Activated CD8-positive, alpha-beta memory T cell treated with anti-CD3 and anti-CD28 coated beads for 24 hours (primary cell): ENCODE results near the gene VKORC1L1.
"Not testable (repeated sequence)": the region's sequence is repeated elsewhere in the genome, so short reads cannot be mapped to it uniquely, and the experiment has no call there.

Source experiments
- DNase-seq: peaks from one replicate; pipeline ENCODE4 v3.0.0-alpha.2; 2020

The VKORC1L1 gene

DNA sequence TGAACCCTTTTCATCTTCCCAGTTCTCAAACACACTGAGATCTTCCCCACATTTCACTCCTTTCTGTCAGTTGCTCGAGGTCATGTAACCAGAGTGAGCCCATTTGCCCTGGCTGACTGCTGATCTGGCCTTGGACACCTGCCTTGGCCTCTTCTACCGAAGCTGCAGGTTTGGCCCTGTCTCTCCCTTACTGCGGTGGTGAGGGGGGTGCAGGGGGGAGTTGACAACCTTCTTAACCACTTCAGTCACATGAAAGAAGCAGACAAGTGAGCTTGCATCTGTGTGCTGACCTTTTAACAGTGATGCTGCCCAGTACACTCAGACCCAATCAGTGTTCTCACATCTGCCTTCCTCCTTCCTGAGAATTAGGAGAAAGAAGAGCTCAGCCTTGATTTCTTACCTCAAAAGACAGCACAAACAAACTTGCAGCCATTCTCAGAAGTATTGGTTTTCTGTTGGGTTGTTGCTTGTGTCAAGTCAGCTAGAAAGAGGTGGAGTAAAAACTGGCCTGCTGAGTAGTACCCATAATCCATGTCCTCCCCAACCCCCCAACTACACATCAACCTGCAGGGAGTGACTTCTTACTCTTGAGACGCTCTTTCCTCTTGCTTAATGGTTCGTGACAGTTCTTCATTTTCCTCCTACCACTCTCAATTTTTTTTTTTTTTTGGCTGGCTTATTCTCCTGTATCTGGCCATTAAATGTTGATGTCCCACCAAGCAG, 15.7 kb downstream of the VKORC1L1 start:
- not testable (repeated sequence) for DNase-seq

GRCh38 chr7:65889722-65890121, 16.8 kb downstream of the VKORC1L1 start:
- DNase-seq, result not testable (repeated sequence)

DNA sequence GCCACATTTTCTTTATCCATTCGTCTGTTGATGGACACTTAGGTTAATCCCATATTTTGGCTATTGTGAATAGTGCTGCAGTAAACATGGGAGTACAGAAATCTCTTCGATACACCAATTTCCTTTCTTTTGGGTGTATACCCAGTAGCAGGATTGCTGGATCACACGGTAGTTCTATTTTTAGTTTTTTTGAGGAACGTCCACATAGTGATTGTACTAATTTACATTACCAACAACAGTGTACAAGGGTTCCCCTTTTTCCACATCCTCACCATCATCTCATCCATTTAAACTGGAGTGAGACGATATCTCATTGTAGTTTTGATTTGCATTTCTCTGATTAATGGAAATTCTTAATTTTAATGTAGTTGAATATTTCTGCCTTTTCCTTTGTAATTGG, 19.3 kb downstream of the VKORC1L1 start:
- DNase-seq, result no peak

DNA sequence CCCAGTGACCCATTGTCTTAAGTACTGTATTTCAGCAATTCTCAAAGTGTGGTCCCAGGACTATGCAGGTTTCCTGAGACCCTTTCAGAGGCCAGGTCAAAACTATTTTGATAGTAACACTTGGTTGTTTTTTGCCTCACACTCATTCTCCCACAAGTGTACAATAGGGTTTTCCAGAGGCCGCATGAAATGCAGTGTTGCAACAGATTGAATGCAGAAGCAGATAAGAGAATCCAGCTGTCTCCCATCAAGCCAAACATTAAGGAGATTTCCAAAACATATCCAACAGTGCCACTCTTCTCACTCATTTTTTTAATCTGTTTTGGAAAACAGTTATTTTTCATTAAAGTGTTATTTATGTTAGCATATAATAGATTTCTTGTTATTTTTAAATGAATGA, 20.0 kb downstream of the VKORC1L1 start:
- no peak for DNase-seq

- DNase-seq, result no peak
Measured at GRCh38 chr7:65896279-65896870, 23.5 kb downstream of the VKORC1L1 start.

DNA sequence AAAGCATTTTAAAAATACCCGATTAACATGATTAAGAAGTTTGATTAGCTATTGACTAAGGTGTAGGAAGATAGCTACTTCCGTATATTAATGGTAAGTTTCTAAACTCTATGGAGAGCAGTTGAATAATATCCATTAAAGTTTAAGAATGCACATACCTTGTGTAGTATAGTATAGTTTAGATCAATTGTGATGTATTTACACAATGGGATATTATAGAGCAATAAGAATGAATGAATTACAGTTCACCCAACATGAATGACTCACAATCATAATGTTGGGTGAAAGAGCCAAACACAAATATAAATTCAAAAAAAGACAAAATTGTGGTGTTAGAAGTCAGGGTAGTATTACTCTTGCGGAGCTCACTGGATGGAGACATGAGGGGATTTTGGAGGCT, 24.4 kb downstream of the VKORC1L1 start:
- not testable (repeated sequence) for DNase-seq

DNA sequence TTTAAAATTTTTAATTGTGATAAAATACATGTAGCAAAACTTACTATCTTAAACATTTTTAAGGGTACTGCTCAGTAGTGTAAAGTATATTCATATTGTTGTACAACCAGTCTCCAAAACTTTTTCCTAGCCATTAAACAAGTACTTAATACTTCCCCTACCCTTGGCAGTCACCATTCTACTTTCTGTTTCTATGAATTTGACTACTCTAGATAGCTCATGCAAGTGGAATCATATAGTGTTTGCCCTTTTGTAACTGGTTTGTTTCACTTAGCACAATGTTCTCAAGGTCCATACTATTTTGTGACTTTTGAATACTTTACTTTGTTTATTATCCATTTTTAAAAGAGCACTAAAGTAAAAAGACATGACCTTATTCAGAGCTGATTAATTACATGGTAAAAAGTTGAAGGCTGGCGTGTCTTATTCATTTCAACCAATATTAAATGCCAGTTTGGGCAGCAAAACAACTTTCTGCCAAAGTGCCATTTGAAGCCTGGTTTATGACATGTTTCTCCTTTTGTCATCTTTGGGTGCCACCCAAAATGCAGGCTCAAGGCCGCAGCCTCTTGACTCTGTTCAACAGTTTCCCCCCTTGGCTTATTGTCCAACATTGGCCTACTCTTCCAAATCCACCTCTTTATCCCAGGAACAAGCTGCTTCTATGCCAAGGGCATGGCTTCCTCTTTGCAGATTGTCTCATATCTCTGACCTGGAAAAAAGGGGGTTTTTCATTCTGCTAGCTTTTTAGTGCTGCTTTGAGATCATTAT, 26.0 kb downstream of the VKORC1L1 start:
- DNase-seq, result not testable (repeated sequence)

- no peak for DNase-seq
Measured at GRCh38 chr7:65902306-65902705, 29.4 kb downstream of the VKORC1L1 start.

DNA sequence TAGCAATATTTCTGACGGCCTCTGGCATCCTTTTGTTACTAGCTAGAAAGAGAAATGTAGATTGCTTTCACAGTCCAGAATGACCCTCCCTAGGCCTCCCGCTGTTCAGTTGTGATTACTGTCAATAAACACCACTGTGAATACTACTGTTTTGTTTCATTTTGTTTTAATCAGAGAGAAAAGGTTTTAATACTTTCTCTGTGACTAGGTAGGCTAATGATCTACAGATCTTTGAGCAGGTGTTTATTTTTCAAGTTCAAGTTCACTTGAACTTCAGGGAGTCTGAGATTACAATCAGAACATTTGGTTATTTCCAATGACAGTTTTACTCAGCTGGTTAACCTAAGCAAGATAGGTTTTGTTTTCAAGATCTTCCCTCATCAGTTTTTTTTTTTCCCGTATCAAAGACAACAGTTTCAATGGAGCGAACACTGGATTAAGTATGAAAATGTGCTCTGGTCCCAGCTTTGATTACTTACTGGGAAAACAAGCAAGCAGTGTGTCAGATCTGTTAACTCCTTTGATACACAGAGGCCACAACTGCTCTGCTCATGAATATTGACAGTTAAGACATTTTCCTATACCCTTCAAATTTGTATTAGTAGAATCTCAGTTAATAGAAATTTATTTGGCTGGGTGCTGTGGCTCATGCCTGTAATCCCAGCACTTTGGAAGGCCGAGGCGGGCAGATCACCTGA, 34.8 kb downstream of the VKORC1L1 start:
- DNase-seq, result no peak

DNA sequence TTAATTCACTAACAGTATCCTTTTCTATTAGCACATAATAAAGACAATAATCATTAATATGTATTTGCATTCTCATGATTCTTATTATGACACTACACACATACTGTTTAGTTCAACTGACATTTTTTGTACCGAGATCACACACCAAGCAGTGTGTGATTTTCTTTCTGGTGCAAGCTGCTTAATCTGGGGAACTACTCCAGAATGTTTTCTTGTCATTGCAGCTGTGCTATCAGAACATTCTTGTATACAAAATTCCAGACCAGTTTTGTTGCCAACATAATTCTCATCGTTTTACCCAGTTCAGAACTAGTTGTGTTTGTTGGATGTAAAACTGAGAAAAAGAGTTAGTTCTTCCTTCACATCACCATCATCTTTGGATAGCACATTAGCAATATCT, 37.4 kb downstream of the VKORC1L1 start:
- no peak for DNase-seq

- no peak for DNase-seq
Measured at GRCh38 chr7:65912237-65912636, 39.4 kb downstream of the VKORC1L1 start.

GRCh38 chr7:65915921-65916657, 43.2 kb downstream of the VKORC1L1 start:
- no peak for DNase-seq

- no peak for DNase-seq
Measured at GRCh38 chr7:65923316-65923715, 50.4 kb downstream of the VKORC1L1 start.

DNA sequence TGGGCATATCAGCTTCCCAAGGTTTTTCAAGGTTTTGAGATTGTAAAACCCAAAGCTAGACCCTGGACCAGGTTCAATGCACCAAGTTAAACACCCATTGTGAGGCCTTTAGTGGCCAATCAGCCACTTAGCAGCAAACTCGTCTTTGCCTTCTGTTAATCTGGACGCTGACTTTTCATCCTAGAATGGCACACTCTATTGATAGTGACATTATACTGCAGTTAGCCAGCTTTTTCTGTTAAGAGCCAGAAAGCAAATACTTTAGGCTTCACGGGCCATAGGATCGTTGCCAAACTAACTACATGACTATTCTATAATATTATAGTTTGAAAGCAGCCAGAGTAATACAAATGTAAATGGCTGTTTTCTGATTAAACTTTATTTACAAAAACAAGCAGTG, 51.3 kb downstream of the VKORC1L1 start:
- DNase-seq, result no peak

DNA sequence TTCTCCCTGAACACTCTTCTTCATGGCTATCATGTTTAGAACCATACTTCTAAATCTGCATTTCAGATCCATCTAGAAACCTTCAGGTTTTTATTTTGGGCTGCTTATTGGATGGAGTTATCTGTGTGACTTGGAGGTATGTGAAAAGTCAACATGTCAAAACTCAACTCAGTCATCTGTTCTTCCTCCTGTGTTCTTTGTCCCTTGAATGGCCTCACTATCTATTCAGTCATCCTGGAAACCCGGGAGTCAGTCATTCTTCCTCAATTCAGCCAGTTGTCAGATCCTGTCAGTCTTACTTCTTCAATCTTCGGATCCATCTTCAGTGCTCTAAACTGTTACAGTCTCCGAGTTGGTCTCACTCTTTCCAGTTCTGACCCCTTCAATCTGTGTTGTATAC, 52.2 kb downstream of the VKORC1L1 start:
- DNase-seq, result no peak

DNA sequence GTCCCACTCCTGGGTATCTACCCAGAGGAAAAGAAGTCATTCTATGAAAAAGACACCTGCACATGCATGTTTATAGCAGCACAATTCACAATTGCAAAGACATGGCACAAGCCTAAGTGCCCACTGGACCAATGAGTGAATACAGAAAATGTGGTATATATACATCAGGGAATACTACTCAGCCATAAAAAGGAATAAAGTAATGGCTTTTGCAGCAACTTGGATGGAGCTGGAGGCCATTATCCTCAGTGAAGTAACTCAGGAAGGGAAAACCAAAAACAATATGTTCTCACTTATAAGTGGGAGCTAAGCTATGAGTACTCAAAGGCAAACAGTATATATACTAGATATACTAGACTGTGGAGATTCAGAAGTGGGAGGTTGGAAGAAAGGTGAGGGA, 53.7 kb downstream of the VKORC1L1 start:
- no peak for DNase-seq

DNA sequence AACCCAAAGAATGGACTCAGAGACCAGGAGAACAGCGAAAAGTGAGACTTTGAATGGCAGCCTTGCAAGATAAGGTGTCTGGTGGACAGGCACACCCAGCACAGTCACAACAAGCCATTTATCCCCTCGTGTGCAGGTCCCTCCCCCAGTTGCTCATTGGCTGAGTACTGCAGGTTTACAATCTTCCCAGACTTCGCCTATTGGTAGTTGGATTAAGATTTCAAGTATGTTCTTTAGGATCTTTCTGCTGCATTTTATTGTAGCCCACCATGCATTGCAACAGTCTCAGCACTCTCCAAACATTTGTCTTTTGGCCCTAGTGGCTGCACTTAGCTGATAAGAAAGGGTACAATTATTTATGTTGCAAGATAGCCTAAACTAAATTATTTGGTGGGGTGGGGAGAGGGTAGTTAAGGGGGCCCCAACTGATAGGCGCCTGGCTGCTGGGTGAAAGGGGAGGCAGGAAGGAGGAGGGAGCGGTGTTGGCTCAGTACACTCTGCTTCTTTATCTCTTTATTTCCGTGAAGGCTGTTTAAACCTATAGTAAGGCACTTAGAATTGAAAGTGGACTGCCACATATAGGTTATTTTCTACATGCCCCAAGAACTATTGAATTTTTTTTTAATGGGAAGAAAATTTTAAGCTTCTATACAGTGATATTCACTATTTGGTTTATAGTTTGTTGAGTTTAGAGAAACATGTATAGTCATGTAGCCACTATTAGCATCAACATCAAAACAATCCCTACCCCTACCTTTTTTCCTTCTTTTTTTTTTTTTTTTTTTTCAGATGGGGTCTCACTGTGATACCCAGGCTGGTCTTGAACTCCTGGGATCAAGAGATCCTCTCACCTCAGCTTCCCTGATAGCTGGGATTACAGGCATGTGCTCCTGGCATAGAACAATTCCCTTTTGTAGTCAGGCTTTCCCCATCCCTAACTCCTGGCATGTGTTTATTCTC, 54.9 kb downstream of the VKORC1L1 start:
- DNase-seq, result no peak

DNA sequence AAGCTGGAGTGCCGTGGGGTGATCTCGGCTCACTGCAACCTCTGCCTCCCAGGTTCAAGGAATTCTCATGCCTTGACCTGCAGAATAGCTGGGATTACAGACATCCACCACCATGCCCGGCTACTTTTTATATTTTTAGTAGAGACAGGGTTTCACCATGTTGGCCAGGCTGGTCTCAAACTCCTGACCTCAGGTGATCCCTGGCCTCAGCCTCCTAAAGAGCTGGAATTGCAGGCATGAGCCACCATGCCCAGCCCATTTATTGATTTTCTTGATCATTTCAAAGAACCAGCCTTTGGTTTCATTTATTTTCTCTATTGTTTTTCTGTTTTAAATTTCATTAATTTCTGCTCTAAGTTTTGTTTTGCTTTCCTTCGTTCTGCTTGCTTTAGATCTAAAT, 58.8 kb downstream of the VKORC1L1 start:
- no peak for DNase-seq

GRCh38 chr7:65937296-65937695, 64.4 kb downstream of the VKORC1L1 start:
- DNase-seq, result no peak

DNA sequence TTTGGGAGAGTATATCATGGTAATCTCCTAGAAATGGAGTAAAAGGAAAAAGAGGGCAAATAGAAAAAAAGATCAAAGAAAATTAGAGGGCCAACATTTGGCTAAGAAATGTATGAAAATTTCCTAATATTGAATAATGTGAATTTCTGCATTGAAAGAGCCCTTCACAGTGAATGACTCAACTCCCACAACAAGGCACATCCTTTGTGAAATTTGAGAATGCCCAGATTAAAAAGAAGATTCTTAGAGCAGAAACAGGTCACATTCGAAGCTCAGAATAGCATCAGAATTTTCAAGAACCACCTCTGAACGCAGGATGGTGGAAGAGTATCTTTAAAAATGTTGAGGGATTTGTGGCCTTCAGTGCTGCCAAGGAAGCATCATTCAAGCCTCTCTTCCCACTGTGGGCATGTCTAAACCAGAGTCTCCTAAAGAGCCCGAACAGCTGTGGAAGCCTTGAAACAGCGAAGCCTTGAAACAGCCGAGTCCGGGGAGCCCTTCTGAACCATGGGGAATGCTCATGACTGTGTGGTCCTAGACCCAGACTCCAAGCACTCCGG, 65.5 kb downstream of the VKORC1L1 start:
- no peak for DNase-seq

GRCh38 chr7:65945787-65946186, 72.9 kb downstream of the VKORC1L1 start:
- DNase-seq, result not testable (repeated sequence)
